Measurements from ENCODE around the gene ASH1L. TPM values are rescaled to one million over a fixed set of nuclear protein-coding genes. Genes with fewer than 3 reads are reported as not detected.

The ASH1L gene
- total and polyA plus RNA-seq, 2 donors from 2014 or later: 4.2 to 68.5 TPM

DNA sequence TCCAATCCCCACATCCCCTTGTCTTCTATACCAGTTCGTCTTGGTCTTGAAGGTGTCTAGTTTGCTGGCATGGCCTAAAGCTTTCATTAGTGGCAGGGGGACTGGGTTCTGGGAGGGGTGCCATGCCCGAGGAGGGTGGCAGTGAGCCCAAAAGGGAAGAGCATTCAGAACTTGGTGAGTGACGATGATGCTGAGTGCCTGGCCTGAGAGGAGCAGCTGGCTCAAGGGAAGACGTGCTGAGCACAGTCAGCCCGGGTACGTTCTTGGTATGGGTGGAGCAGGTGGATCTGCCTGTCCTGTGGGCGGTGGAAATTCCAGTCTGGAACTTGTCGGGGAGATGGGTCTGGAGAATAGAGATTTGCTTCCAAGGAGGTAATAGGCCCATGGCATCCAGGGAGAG, 249.3 kb downstream of the ASH1L start:
- no peak overlapping the region for H3K4me3 ChIP-seq (ENCODE audit: low read length in 3 of 3)
- FAIRE-seq: no peak
- no peak for DNase-seq
- H3K9ac ChIP-seq (ENCODE audit: low read length in 3 of 3): no peak overlapping the region
- H3K36me3 ChIP-seq (ENCODE audit: control insufficient read depth in 2 of 3, insufficient read depth in 3 of 3, low read length in 3 of 3): peaks cover 3 to 13% (median 7%) of the 10 kb centered on the region in 3 donors
- no peak overlapping the region for H3K27ac ChIP-seq (ENCODE audit: low read depth in 2 of 2, low read length in 2 of 2)
- no peaks in the 10 kb centered on the region for H3K9me3 ChIP-seq (ENCODE audit: control insufficient read depth in 2 of 3, insufficient read depth in 1 of 3, low read length in 3 of 3)
- no peaks in the 10 kb centered on the region for H3K27me3 ChIP-seq (ENCODE audit: control insufficient read depth, insufficient read depth, low read length)
- peaks cover 0 to 7% (median 4%) of the 10 kb centered on the region in 3 donors for H3K4me1 ChIP-seq (ENCODE audit: control insufficient read depth in 2 of 3, insufficient read depth in 2 of 3, low read depth in 1 of 3, low read length in 3 of 3)
- intact Hi-C loops (cut with DNase I): no loop called here
- TF ChIP-seq, protein P1, sequence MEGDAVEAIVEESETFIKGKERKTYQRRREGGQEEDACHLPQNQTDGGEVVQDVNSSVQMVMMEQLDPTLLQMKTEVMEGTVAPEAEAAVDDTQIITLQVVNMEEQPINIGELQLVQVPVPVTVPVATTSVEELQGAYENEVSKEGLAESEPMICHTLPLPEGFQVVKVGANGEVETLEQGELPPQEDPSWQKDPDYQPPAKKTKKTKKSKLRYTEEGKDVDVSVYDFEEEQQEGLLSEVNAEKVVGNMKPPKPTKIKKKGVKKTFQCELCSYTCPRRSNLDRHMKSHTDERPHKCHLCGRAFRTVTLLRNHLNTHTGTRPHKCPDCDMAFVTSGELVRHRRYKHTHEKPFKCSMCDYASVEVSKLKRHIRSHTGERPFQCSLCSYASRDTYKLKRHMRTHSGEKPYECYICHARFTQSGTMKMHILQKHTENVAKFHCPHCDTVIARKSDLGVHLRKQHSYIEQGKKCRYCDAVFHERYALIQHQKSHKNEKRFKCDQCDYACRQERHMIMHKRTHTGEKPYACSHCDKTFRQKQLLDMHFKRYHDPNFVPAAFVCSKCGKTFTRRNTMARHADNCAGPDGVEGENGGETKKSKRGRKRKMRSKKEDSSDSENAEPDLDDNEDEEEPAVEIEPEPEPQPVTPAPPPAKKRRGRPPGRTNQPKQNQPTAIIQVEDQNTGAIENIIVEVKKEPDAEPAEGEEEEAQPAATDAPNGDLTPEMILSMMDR (IDR thresholded peaks at IDR 0.05; ENCODE audit: borderline replicate concordance, extremely low read depth, insufficient read depth): no peak

DNA sequence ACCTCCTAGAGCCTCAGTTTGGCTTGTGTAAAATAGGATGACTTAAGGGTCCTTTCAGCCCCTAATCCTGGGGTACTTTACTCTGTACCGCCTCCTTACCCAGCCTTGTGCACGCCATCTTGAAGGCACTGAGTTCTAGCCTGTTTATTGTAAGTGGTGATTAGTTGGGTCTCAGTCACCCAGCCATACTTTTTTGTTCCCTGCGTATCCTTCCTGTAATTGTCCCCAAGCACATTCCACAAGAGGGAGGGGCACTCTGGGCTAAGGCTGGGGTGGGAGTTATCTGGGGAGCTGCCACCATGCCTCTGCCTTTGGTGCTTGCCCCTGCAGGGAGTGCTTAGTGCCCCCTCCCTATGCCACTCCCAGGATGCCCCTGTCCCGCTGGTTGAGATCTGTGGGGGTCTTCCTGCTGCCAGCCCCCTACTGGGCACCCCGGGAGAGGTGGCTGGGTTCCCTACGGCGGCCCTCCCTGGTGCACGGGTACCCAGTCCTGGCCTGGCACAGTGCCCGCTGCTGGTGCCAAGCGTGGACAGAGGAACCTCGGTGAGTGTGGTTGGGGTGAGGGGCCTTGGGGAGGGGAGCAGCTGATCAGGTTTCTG, 253.1 kb downstream of the ASH1L start:
- intact Hi-C loops (cut with DNase I): no loop called here
- H3K4me1 ChIP-seq (ENCODE audit: control insufficient read depth in 2 of 3, insufficient read depth in 2 of 3, low read depth in 1 of 3, low read length in 3 of 3): peaks cover 0 to 7% (median 0%) of the 10 kb centered on the region in 3 donors
- H3K27me3 ChIP-seq (ENCODE audit: control insufficient read depth, insufficient read depth, low read length): no peaks in the 10 kb centered on the region
- H3K9me3 ChIP-seq (ENCODE audit: control insufficient read depth in 2 of 3, insufficient read depth in 1 of 3, low read length in 3 of 3): no peaks in the 10 kb centered on the region
- FAIRE-seq (no peak), DNase-seq (peak in 4 of 5 donors; percentile 46 to 87 (median 68))
- peak overlapping the region; percentile 87 to 96 for H3K27ac ChIP-seq (ENCODE audit: low read depth in 2 of 2, low read length in 2 of 2)
- H3K9ac ChIP-seq (ENCODE audit: low read length in 3 of 3): peak overlapping the region; percentile 87 to 96 (median 92)
- TF ChIP-seq, protein P1 (IDR thresholded peaks at IDR 0.05; ENCODE audit: borderline replicate concordance, extremely low read depth, insufficient read depth): no peak
- peak overlapping the region; percentile 83 to 96 (median 89) for H3K4me3 ChIP-seq (ENCODE audit: low read length in 3 of 3)
- H3K36me3 ChIP-seq (ENCODE audit: control insufficient read depth in 2 of 3, insufficient read depth in 3 of 3, low read length in 3 of 3): peaks cover 2 to 10% (median 4%) of the 10 kb centered on the region in 3 donors

DNA sequence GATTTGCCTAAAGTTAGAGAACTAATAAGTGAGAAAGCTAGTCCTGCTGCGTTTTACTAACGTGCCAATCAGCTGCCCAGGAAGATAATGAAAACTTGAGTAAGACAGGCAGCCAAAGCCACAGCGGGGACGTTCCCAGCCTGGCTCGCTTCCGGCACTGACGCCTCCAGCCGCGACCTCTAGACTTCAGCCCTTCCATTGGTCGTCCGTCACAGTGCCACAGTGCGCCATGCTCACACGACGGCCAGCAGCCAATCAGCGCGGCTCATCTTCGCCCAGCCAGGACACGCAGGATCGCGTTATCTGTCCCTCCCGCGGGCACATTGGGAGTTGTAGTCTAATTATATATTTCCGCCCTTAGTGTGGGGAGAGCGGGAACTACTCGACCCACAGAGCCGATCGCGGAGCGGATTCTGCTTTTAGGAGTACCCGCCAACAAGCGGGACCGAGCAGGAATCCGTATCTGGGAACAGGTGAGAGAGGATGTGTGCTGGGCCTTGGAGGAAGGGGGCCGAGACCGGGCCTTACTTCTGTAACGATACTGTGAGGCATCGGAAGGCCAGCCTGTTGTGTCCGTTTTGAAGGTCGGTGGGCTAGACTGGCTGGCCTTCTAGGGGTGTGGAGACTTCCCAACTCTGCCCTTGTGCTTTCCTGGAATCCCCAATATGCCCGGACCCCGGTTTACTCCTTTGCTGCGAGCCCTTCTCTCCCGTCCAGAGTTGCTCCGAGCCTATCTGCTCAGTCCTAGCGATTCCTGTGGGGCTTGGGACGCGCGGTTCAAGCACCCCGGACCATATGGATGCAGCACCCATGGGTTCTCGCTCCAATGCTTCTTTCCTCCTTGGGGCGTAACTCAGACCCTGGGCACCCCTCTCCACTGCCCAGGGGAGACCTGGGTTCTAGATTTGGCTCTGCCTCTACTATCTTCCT, 253.8 kb downstream of the ASH1L start, which contains the start of gene FDPS:
Gene FDPS (plus strand): TSS at position 374 of the 930 bp plus-strand sequence. CDS start 924 bp downstream, outside the sequence.
- no peaks in the 10 kb centered on the region for H3K27me3 ChIP-seq (ENCODE audit: control insufficient read depth, insufficient read depth, low read length)
- peak within 1 kb of the TSS; percentile 87 to 96 (median 92) for H3K9ac ChIP-seq (ENCODE audit: low read length in 3 of 3)
- peak; percentile 97 for FAIRE-seq
- H3K9me3 ChIP-seq (ENCODE audit: control insufficient read depth in 2 of 3, insufficient read depth in 1 of 3, low read length in 3 of 3): no peaks in the 10 kb centered on the region
- DNase-seq: peak; percentile 98 to 100 (median 100)
- peak within 1 kb of the TSS; percentile 83 to 96 (median 89) for H3K4me3 ChIP-seq (ENCODE audit: low read length in 3 of 3)
- intact Hi-C loops (cut with DNase I): no loop called here
- TF ChIP-seq, protein P1 (IDR thresholded peaks at IDR 0.05; ENCODE audit: borderline replicate concordance, extremely low read depth, insufficient read depth): no peak
- H3K4me1 ChIP-seq (ENCODE audit: control insufficient read depth in 2 of 3, insufficient read depth in 2 of 3, low read depth in 1 of 3, low read length in 3 of 3): peaks cover 0 to 7% (median 0%) of the 10 kb centered on the region in 3 donors
- peak within 1 kb of the TSS; percentile 94 to 96 for H3K27ac ChIP-seq (ENCODE audit: low read depth in 2 of 2, low read length in 2 of 2)
- H3K36me3 ChIP-seq (ENCODE audit: control insufficient read depth in 2 of 3, insufficient read depth in 3 of 3, low read length in 3 of 3): peaks cover 2 to 8% (median 4%) of the 10 kb centered on the region in 3 donors
